ENCODE results near the gene GALNT10. TPM values are rescaled to one million over a fixed set of nuclear protein-coding genes. Genes with fewer than 3 reads are reported as not detected.

GALNT10 gene
- total and polyA plus RNA-seq, 2 experiments from 2014 or later = 3.2 to 12.9 TPM

GRCh38 chr5:154331924-154332323 is 141.4 kb downstream of the GALNT10 start (continued):
- TF ChIP-seq ZNF331 (CRISPR knock-in tag; IDR thresholded peaks at IDR 0.05; ENCODE audit: low read depth) = no peak

GRCh38 chr5:154332451-154332850 is 141.9 kb downstream of the GALNT10 start:
- TF ChIP-seq POLR2AphosphoS5 (IDR thresholded peaks at IDR 0.05; ENCODE audit: low read depth) (no peak), JUNB (IDR thresholded peaks at IDR 0.05; ENCODE audit: unreplicated experiment) (no peak), ETS1 (IDR thresholded peaks at IDR 0.05) (no peak), ZNF462 (CRISPR knock-in tag; IDR thresholded peaks at IDR 0.05) (no peak), STAT1 (IDR thresholded peaks at IDR 0.05; ENCODE audit: unreplicated experiment) (no peak), REST (IDR thresholded peaks at IDR 0.05; ENCODE audit: unreplicated experiment) (no peak), EZH2 (IDR thresholded peaks at IDR 0.05; ENCODE audit: low read depth, unreplicated experiment) (no peak), EZH2phosphoT487 (IDR thresholded peaks at IDR 0.05; ENCODE audit: unreplicated experiment) (no peak), CTCF (conservative IDR thresholded peaks at IDR 0.05; ENCODE audit: low read depth in 2 of 2) (no peak), NANOG (IDR thresholded peaks at IDR 0.05; ENCODE audit: borderline replicate concordance) (no peak), ZNF331 (CRISPR knock-in tag; IDR thresholded peaks at IDR 0.05; ENCODE audit: low read depth) (no peak), ZNF114 (CRISPR knock-in tag; IDR thresholded peaks at IDR 0.05) (no peak)
- no peak overlapping the region for H3K4me3 ChIP-seq
- no peaks in the 10 kb centered on the region for H4K20me1 ChIP-seq (replicated peaks; ENCODE audit: insufficient read depth)
- H3K4me2 ChIP-seq = no peak overlapping the region
- H3F3A ChIP-seq (replicated peaks; ENCODE audit: low read depth) = no peaks in the 10 kb centered on the region
- H3K79me2 ChIP-seq (replicated peaks; ENCODE audit: insufficient read depth) = no peaks in the 10 kb centered on the region
- H3K36me3 Mint-ChIP-seq (ENCODE audit: low read depth) = no peaks in the 10 kb centered on the region
- no peak overlapping the region for H2AFZ ChIP-seq
- no peaks in the 10 kb centered on the region for H3K27me3 ChIP-seq (ENCODE audit: insufficient read depth)
- H3K4me1 Mint-ChIP-seq = peaks cover 3% of the 10 kb centered on the region; the same call in 2 of the 3 replicates
- ATAC-seq (no peak), DNase-seq (ENCODE audit: low spot score) (no peak)
- H3K9me2 ChIP-seq (ENCODE audit: insufficient read depth) = no peaks in the 10 kb centered on the region
- H3K27me3 Mint-ChIP-seq (ENCODE audit: insufficient read depth, low read depth, poor library complexity) = peaks cover 2% of the 10 kb centered on the region
- no peaks in the 10 kb centered on the region for H3K9me3 Mint-ChIP-seq
- H3K36me3 ChIP-seq (ENCODE audit: insufficient read depth) = no peaks in the 10 kb centered on the region
- H3K27ac Mint-ChIP-seq = peak overlapping the region; percentile 11; the same call in 1 of the 2 replicates
- H3K4me3 Mint-ChIP-seq = no peak overlapping the region
- no peak overlapping the region for H3K27ac ChIP-seq (ENCODE audit: low read depth)
- H3K4me1 ChIP-seq (ENCODE audit: insufficient read depth) = no peaks in the 10 kb centered on the region

All from GM23338 (cell line).